Measurements from ENCODE around the gene AP1M1. TPM values are rescaled to one million over a fixed set of nuclear protein-coding genes. Genes with fewer than 3 reads are reported as not detected.
"Not testable (repeated sequence)": the region's sequence is repeated elsewhere in the genome, so short reads cannot be mapped to it uniquely, and the experiment has no call there.

The AP1M1 gene
- total RNA-seq, 2 donors from 2014 or later: 112 TPM

DNA sequence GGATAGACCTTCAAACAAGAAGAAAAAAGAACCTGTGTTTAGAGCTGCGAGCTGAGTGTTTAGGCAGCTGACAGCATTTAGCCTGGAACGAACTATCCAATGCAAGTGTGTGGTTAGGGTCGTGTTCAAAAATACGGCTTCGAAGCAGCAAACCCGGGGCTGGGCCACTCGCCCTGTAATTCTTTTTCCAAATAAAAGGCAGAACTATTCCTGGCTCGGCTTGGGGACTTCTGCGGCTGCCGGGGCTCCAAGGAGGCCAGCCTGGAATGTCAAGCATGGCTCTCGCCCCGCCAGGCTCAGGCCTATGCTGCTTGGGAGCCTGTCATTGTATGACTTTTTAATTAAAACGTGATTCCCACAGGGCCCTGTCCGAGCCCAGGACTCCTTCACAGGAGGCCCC, 75.2 kb downstream of the AP1M1 start:
- no peaks in the 10 kb centered on the region for H3K9me3 Mint-ChIP-seq
- no peak overlapping the region for H3K4me3 Mint-ChIP-seq
- H3K4me1 Mint-ChIP-seq (ENCODE audit: low read depth): peaks cover 20% of the 10 kb centered on the region
- H3K36me3 Mint-ChIP-seq (ENCODE audit: insufficient read depth in 2 of 2): no peaks in the 10 kb centered on the region
- DNase-seq: no peak
- H3K27me3 Mint-ChIP-seq (ENCODE audit: low read depth): no peaks in the 10 kb centered on the region
- no peak overlapping the region for H3K27ac Mint-ChIP-seq
- no peak for ATAC-seq (replicated peaks in 1 of 2)

DNA sequence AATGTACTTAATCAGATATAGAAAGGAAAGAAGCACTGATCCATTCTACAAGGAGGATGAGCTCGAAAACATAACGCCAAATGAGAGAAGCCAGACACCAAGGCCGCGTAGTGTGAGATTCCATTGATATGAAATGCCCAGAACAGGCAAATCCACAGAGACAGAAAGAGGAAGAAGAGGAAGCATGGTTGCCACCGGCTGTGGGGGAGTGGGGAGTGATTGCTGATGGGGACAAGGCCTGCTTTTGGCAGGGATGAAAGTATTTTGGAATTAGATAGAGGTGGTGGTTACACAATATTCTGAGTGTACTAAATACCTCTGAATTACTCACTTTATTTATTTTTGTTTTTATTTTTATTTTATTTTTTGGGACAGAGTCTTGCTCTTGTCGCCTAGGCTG, 76.7 kb downstream of the AP1M1 start:
- no peaks in the 10 kb centered on the region for H3K27me3 Mint-ChIP-seq (ENCODE audit: low read depth)
- no peak for DNase-seq
- no peaks in the 10 kb centered on the region for H3K36me3 Mint-ChIP-seq (ENCODE audit: insufficient read depth in 2 of 2)
- no peaks in the 10 kb centered on the region for H3K9me3 Mint-ChIP-seq
- no peak overlapping the region for H3K27ac Mint-ChIP-seq
- peaks cover 6% of the 10 kb centered on the region for H3K4me1 Mint-ChIP-seq (ENCODE audit: low read depth)
- H3K4me3 Mint-ChIP-seq: no peak overlapping the region
- ATAC-seq (replicated peaks in 1 of 2): no peak

DNA sequence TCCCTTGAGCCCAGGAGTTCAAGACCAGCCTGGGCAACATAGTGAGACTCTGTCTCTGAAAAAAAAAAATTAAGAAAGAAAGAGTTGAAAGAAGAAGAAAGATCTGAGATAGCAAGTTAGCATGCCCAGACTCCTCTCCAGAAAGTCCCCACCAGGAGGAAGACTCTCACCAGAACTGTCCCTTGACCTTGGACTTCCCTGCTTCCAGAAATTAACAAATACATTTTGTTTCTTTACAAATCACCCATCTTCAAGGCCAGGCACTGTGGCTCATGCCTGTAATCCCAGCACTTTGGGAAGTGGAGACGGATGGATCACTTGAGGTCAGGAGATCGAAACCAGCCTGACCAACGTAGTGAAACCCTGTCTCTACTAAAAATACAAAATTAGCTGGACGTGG, 82.6 kb downstream of the AP1M1 start:
- Mint-ChIP-seq H3K27me3 (ENCODE audit: low read depth) (peaks cover 11% of the 10 kb centered on the region), H3K36me3 (ENCODE audit: insufficient read depth in 2 of 2) (no peaks in the 10 kb centered on the region), H3K9me3 (no peaks in the 10 kb centered on the region), H3K4me3 (no peak overlapping the region), H3K4me1 (ENCODE audit: low read depth) (peaks cover 23% of the 10 kb centered on the region), H3K27ac (no peak overlapping the region)
- DNase-seq (no peak), ATAC-seq (replicated peaks in 1 of 2) (no peak)

DNA sequence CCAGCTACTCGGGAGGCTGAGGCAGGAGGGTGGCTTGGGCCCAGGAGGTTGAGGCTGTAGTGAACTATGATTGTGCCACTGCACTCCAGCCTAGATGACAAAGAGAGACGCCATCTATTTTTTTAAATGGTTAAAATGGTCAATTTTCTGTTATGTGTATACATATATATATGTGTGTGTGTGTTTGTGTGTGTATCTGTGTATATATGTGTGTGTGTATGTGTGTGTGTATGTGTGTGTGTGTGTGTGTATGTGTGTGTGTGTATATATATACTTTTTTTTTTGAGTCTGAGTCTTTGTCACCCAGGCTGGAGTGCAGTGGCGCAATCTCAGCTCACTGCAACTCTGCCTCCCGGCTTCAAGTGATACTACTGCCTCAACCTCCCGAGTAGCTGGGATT, 84.0 kb downstream of the AP1M1 start:
- no peak for ATAC-seq (replicated peaks in 1 of 2)
- no peaks in the 10 kb centered on the region for H3K9me3 Mint-ChIP-seq
- H3K27ac Mint-ChIP-seq: no peak overlapping the region
- no peaks in the 10 kb centered on the region for H3K36me3 Mint-ChIP-seq (ENCODE audit: insufficient read depth in 2 of 2)
- no peak overlapping the region for H3K4me3 Mint-ChIP-seq
- no peak for DNase-seq
- H3K27me3 Mint-ChIP-seq (ENCODE audit: low read depth): peaks cover 14% of the 10 kb centered on the region
- H3K4me1 Mint-ChIP-seq (ENCODE audit: low read depth): peaks cover 30% of the 10 kb centered on the region

DNA sequence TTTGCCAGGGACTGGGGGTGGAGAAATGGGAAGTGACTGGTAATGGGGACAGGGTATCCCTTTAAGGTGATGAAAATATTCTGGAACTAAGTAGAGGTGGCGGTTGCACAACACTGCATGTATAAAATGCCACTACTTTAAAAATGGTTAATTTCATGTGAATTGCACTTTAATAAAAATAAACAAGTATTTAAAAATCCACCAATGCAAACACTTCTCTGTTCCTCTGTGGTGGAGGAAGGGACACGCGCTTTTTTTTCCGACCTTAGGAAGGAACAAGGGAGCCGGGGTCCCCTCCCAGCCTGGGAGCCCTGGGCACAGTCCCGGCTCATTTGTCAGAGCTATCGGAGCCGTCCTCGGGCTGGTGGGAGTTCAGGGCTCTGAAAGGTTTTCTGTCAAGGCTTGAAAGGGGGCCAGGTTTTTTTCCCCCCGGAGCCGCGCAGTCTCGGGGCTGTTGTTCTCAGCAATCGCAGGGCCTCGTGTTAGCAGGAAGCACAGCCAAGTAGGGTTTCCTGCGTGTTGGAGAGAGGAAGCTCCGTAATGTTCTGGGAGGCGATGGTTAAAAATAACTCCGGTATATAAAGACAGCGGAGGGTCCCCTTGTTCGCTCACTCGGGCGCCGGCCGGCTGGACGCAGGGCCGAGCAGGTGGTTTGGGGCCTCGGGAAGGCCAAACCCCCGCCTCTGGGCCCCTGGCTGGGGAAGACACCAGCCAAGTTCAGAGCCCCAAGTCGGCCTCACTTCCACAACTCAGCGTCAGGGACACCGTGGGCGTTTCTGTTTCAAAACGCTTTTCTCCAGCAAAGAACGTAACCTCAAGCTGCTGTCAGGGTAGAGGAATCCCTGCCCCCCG, 85.7 kb downstream of the AP1M1 start:
- no peaks in the 10 kb centered on the region for H3K36me3 Mint-ChIP-seq (ENCODE audit: insufficient read depth in 2 of 2)

DNA sequence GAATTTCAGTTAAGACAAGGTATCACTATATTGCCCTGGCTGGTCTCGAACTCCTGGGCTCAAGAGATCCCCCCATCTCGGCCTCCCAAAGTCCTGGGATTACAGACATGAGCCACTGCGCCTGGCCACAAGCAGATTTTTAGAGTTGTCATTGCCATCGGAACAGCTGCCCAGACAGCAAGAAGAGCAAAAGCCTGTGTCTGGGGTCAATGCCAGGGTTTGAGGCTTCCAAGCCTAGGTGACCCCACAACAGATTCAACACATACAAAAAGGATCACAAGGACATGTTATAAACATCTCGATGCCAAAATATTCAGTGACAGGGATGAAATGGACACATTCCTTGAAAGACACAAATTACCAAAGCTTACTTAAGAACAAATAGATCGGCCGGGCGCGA, 86.8 kb downstream of the AP1M1 start:
- Mint-ChIP-seq H3K27ac (no peak overlapping the region), H3K4me1 (ENCODE audit: low read depth) (peaks cover 34% of the 10 kb centered on the region), H3K9me3 (no peaks in the 10 kb centered on the region), H3K36me3 (ENCODE audit: insufficient read depth in 2 of 2) (no peaks in the 10 kb centered on the region), H3K27me3 (ENCODE audit: low read depth) (peaks cover 22% of the 10 kb centered on the region), H3K4me3 (peak overlapping the region; percentile 8 to 66)
- DNase-seq (no peak), ATAC-seq (replicated peaks in 1 of 2) (no peak)

More for the DNA sequence above, 85.7 kb downstream of the AP1M1 start:
- H3K27ac Mint-ChIP-seq: no peak overlapping the region
- H3K4me1 Mint-ChIP-seq (ENCODE audit: low read depth): peaks cover 32% of the 10 kb centered on the region
- peak overlapping the region; percentile 66 to 75 for H3K4me3 Mint-ChIP-seq
- no peaks in the 10 kb centered on the region for H3K9me3 Mint-ChIP-seq
- peak; percentile 65 to 69 for DNase-seq
- ATAC-seq (replicated peaks in 1 of 2): peak; percentile 83 to 93
- H3K27me3 Mint-ChIP-seq (ENCODE audit: low read depth): peaks cover 22% of the 10 kb centered on the region

DNA sequence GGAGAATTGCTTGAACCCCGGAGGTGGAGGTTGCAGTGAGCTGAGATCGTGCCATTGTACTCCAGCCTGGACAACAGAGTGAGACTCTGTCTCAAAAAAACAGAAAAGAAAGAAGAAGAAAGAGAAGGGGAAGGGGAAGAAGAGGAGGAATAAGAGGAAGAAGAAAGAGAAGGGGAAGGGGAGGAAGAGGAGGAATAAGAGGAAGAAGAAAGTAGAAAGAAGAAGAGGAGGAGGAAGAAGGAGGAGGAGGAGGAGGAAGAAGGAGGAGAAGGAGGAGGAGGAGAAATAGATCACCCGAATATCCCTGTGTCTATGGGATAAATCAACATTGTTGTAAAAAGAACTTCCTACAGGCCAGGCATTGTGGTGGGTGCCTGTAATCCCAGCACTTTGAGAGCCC, 87.4 kb downstream of the AP1M1 start:
- H3K36me3 Mint-ChIP-seq (ENCODE audit: insufficient read depth in 2 of 2); H3K4me3 Mint-ChIP-seq; H3K27ac Mint-ChIP-seq; H3K9me3 Mint-ChIP-seq; DNase-seq; ATAC-seq (replicated peaks in 1 of 2): not testable (repeated sequence)
- Mint-ChIP-seq H3K4me1 (ENCODE audit: low read depth) (peaks cover 37% of the 10 kb centered on the region), H3K27me3 (ENCODE audit: low read depth) (peaks cover 22% of the 10 kb centered on the region)

DNA sequence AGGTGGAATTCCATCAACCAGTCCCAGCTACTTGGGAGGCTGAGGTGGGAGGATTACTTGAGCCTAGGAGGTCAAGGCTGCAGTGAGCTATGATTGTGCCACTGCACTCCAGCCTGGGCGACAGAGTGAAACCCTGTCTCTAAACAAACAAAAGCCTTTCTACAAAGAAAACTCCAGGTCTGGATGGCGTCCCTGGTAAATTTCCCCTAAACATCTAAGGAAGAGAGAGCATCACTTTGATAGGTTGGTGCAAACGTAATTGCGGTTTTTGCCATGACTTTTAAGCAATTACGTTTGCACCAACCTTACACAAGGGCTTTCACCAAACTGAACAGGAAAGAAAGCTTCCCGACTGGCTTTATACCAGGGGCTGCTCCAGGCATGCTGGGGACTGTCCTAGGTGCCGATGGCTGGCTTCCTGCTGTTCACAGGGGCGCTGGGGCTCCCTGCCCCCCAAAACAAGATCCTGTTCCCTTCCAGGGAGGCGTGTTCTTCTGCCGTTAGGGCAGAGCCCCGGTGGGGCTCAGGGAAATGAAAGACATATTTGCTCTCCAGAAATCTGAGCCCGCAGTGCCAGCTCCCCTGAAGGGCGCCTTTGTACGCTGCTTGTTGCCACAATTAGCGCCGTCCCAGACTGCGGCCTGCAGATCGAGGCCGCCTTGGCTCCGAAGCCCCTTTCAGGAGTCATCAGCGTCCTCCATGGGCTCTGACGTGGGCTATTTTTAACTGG, 88.2 kb downstream of the AP1M1 start:
- H3K36me3 Mint-ChIP-seq (ENCODE audit: insufficient read depth in 2 of 2): no peaks in the 10 kb centered on the region
- no peak for DNase-seq
- ATAC-seq (replicated peaks in 1 of 2): no peak
- peak overlapping the region in 1 of 2 donors; percentile 16 for H3K4me3 Mint-ChIP-seq
- H3K9me3 Mint-ChIP-seq: no peaks in the 10 kb centered on the region
- H3K27ac Mint-ChIP-seq: no peak overlapping the region
- peaks cover 22% of the 10 kb centered on the region for H3K27me3 Mint-ChIP-seq (ENCODE audit: low read depth)
- H3K4me1 Mint-ChIP-seq (ENCODE audit: low read depth): peaks cover 37% of the 10 kb centered on the region

DNA sequence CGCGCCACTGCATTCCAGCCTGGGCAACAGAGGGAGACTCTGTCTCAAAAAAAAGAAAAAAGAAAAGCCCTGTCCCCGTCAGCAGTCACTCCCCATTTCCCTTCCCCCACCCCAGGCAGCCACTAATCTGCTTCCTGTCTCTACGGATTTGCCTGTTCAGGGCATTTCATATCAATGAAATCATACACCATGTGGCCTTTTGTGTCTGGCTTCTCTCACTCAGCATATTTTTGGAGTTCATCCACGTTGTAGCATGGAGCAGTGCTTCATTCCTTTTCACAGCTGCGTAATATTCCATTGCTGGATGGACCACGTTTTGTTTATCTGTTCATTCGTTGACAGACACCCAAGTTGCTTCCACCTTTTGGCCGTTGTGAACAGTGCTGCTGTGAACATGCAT, 90.8 kb downstream of the AP1M1 start:
- Mint-ChIP-seq H3K4me3 (no peak overlapping the region), H3K36me3 (ENCODE audit: insufficient read depth in 2 of 2) (no peaks in the 10 kb centered on the region), H3K27me3 (ENCODE audit: low read depth) (peaks cover 22% of the 10 kb centered on the region), H3K4me1 (ENCODE audit: low read depth) (peaks cover 23% of the 10 kb centered on the region), H3K27ac (no peak overlapping the region), H3K9me3 (no peaks in the 10 kb centered on the region)
- ATAC-seq (replicated peaks in 1 of 2) (no peak), DNase-seq (no peak)

DNA sequence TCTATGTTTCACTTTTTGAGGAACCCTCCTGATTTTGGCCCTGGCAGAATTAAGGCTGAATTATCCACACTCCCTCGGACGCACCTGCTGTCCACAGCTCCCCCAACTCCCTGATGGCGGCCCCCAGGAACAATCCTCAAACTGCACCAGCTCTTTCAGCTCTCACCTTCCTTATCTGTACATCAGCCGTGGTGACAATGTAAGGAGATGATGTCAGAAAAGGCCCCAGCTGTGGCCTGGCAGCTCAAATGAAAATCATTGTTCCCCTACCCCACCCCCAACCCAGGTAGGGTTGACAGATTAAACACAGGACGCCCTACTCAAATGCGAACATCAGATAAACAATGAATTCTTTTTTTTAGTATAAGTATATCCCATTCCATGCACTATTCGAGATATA, 91.9 kb downstream of the AP1M1 start:
- no peak overlapping the region for H3K27ac Mint-ChIP-seq
- DNase-seq (no peak), ATAC-seq (replicated peaks in 1 of 2) (no peak)
- no peaks in the 10 kb centered on the region for H3K9me3 Mint-ChIP-seq
- peaks cover 19% of the 10 kb centered on the region for H3K4me1 Mint-ChIP-seq (ENCODE audit: low read depth)
- H3K36me3 Mint-ChIP-seq (ENCODE audit: insufficient read depth in 2 of 2): no peaks in the 10 kb centered on the region
- H3K27me3 Mint-ChIP-seq (ENCODE audit: low read depth): peaks cover 18% of the 10 kb centered on the region
- H3K4me3 Mint-ChIP-seq: no peak overlapping the region

DNA sequence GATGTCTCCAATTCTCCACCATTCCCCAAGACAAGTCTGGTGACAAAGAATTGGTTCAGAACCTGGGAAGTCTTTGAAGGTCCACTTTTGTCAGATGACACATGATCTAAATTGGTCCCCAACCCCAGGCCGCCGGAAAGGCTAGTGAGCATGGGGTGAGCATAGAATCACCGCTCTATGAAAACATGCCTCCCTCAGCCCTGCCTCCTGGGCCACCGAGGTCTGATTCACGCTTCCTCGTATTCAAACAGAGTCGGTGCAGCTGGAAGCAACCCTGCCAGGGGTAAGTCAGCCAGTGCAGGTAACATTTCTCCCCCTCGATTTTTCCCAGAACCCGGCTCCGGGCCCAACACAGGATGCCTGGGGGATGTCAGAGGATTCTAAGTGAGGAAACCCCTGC, 93.0 kb downstream of the AP1M1 start:
- DNase-seq (no peak), ATAC-seq (replicated peaks in 1 of 2) (no peak)
- Mint-ChIP-seq H3K36me3 (ENCODE audit: insufficient read depth in 2 of 2) (no peaks in the 10 kb centered on the region), H3K27me3 (ENCODE audit: low read depth) (peaks cover 11% of the 10 kb centered on the region), H3K4me1 (ENCODE audit: low read depth) (peaks cover 19% of the 10 kb centered on the region), H3K27ac (no peak overlapping the region), H3K4me3 (no peak overlapping the region), H3K9me3 (no peaks in the 10 kb centered on the region)

DNA sequence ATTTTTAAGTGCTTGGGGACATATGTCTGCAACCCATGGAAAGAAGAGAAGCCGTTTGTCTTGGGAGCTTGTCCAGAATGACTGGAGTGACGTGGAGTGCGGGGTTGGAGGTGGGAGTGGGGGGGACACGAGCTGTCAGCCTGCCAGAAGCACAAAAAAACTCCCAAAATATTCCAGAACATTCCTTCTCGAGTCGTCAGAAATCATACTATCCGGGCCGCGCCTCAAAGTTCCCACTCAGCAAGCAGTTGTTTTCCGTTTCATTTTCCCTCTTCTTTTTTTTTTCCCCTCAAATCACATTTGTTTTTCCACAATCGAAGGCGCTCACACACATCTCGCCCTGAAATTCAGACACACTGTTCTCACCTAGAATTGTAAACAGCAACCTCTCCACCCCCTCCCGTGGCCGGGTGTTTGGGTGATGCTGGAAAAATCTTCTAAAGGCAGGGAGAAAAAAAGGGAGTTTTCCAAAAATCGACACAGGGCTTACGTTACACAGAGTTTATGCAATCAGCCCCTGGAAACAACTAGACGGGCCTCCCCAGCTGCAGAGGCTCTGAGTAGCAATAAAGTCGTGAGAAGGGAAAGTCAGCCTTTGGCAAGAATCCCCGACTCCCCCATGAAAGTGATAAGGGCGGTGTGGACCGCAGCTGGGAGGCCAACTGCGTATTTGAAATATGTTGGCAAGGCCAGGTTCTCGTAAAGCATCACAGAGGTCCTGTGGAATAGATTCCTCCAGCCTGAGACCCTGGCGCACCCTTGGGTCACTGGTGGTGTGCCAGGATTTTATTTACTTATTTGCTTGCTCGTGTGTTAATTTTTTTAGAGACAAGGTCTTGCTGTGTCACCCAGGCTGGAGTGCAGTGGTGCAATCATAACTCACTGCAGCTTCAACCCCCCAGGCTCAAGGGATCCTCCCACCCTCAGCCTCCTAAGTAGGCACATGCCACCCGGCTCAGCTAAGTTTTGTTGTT, 95.7 kb downstream of the AP1M1 start:
- DNase-seq (no peak), ATAC-seq (replicated peaks in 1 of 2) (no peak)
- H3K27ac Mint-ChIP-seq: no peak overlapping the region
- H3K36me3 Mint-ChIP-seq (ENCODE audit: insufficient read depth in 2 of 2): no peaks in the 10 kb centered on the region
- H3K9me3 Mint-ChIP-seq: no peaks in the 10 kb centered on the region
- H3K27me3 Mint-ChIP-seq (ENCODE audit: low read depth): no peaks in the 10 kb centered on the region
- no peak overlapping the region for H3K4me3 Mint-ChIP-seq
- peaks cover 11% of the 10 kb centered on the region for H3K4me1 Mint-ChIP-seq (ENCODE audit: low read depth)

DNA sequence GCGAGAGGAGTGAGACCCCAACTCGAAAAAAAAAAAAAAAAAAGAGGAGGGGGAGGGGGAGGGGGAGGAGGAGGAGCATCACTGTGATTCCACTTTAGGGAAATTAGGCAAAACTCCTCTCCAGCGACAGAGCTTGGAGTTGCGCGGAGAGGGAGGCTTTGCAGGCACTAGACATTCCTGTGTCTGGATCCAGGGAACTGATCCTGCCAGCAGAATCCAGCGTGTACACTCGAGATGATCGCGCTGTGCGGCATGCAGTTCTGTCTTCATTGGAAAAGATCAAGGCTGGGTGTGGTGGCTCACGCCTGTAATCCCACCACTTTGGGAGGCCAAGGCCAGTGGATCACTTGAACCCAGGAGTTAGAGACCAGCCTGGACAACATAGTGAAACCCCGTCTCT, 97.3 kb downstream of the AP1M1 start:
- Mint-ChIP-seq H3K9me3 (no peaks in the 10 kb centered on the region), H3K4me1 (ENCODE audit: low read depth) (peaks cover 6% of the 10 kb centered on the region), H3K4me3 (no peak overlapping the region), H3K27ac (no peak overlapping the region), H3K27me3 (ENCODE audit: low read depth) (no peaks in the 10 kb centered on the region), H3K36me3 (ENCODE audit: insufficient read depth in 2 of 2) (no peaks in the 10 kb centered on the region)
- DNase-seq (no peak), ATAC-seq (replicated peaks in 1 of 2) (no peak)
